Left ventricle myocardium inferior (tissue), 1 donor: Measurements from ENCODE around the gene PTPRCAP. TPM values are rescaled to one million over a fixed set of nuclear protein-coding genes. Genes with fewer than 3 reads are reported as not detected.

ENCODE experiments used
- DNase-seq: peaks from one replicate; pipeline ENCODE4 v3.0.0-alpha.2; 2020
- H3K27ac ChIP-seq: fragments of 200-600 bp; replicated peaks from 2 replicates; pipeline ENCODE4 v1.8.0; 2021
- H3K27me3 ChIP-seq: fragments of 200-600 bp; 2 replicates; pipeline ENCODE4 v1.8.0; 2021; ENCODE audit warnings: low read depth
- H3K36me3 ChIP-seq: fragments of 200-600 bp; 2 replicates; pipeline ENCODE4 v1.8.0; 2021
- H3K4me1 ChIP-seq: fragments of 200-600 bp; 2 replicates; pipeline ENCODE4 v1.8.0; 2021
- H3K4me3 ChIP-seq: fragments of 200-600 bp; 2 replicates; pipeline ENCODE4 v1.8.0; 2021; ENCODE audit warnings: mild to moderate bottlenecking, moderate library complexity
- H3K9me3 ChIP-seq: fragments of 200-600 bp; replicated peaks from 2 replicates; pipeline ENCODE4 v1.8.0; 2021
- intact Hi-C: fragments of 100-400 bp; cut with micrococcal nuclease; formaldehyde crosslinking; loops from one replicate; pipeline ENCODE4 v1.11.0; 2022
- total RNA-seq: library from RNA; stranded (reverse); fragmentation: NEBNext Ultra II Directional; extraction: Animal tissue kit (Norgen Biotek cat#: 25700); gene quantifications from one replicate; pipeline ENCODE4 v1.2.1, GENCODE V29; 2021
- TF ChIP-seq, protein P1 (sequence below): fragments of 200-600 bp; IDR thresholded peaks from 2 replicates; pipeline ENCODE4 v1.8.0; 2021; ENCODE audit warnings: antibody characterized with exemption, mild to moderate bottlenecking, borderline replicate concordance
- donor health status: DM: no; HTN: yes; CAD: no; lungs with severe emphysema.

PTPRCAP gene
- total RNA-seq, 1 donor from 2014 or later, result 0.60 TPM

DNA sequence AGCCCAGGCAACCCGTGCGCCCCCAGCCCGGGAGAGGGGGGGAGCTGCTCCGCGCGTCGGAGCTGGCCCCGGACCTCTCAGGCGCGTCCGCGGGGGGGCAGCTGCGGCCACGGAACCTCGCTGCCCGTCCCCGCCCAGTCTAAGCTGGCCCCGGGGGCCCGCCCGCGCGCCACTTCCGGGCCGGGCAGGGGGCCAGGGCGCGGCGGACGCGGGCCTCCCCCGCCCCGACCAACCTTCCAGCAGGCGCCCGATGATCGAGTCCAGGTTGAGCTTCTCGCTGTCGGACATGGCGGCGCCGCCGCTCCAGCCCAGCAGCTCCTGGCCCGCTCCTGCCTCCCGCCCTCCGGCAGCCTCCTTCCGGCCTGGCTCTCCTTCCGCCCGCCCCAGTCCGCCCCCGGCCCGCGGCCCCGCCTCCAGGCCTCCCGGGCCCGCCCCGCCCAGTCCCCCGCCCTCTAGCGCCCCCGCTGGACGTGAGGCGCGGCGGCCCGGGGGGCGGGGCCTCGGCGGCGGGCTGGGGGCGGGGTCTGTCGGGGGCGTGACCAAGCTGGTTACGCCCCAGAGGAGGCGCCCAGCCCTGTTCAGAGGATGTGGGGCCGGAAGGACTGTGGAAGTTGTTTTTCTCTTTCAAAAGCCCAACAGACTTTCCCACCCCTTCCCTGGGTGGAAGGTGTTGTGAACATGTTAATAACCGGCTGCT is 35.8 kb downstream of the PTPRCAP start, which contains the start of gene PPP1CA:
Gene PPP1CA (minus strand): TSS at position 364 of the 697 bp plus-strand sequence. CDS start 76 bp downstream, at position 288.
- Histone ChIP-seq H3K4me1 (peaks cover 66% of the 10 kb centered on the region), H3K27ac (peak within 1 kb of the TSS; percentile 99), H3K36me3 (peaks cover 37% of the 10 kb centered on the region), H3K27me3 (peaks cover 7% of the 10 kb centered on the region), H3K9me3 (no peaks in the 10 kb centered on the region), H3K4me3 (peak within 1 kb of the TSS; percentile 99)
- DNase-seq, result peak; percentile 92
- intact Hi-C loops, result no loop called here
- TF ChIP-seq, protein P1, sequence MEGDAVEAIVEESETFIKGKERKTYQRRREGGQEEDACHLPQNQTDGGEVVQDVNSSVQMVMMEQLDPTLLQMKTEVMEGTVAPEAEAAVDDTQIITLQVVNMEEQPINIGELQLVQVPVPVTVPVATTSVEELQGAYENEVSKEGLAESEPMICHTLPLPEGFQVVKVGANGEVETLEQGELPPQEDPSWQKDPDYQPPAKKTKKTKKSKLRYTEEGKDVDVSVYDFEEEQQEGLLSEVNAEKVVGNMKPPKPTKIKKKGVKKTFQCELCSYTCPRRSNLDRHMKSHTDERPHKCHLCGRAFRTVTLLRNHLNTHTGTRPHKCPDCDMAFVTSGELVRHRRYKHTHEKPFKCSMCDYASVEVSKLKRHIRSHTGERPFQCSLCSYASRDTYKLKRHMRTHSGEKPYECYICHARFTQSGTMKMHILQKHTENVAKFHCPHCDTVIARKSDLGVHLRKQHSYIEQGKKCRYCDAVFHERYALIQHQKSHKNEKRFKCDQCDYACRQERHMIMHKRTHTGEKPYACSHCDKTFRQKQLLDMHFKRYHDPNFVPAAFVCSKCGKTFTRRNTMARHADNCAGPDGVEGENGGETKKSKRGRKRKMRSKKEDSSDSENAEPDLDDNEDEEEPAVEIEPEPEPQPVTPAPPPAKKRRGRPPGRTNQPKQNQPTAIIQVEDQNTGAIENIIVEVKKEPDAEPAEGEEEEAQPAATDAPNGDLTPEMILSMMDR, result peak; percentile 79

DNA sequence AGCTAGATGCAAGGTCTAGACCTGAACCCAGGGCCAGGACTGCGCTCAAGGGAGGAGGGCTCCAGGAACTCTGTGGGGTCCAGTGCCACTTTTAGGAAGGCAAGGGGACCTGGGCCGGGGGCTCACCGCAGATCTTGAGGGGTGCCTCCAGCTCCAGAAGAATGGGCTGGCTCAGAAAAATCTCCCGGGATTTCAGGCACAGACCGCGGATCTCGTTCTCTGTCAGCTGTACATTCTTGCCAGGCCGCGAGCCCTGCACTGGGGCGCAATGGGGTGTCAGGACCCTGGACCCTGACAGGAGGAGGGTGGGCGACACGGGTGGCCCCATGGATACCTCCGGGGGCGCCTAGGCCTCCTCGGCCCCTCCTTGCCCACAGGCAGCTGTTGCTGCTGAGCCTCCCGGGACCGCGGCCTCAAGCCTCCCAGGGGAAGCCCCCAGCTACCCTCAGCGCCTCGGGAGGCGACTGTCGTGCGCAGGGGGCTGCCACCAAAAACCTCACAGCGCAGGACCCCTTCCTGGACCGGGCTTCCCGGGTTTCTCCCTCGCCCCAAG is 36.5 kb downstream of the PTPRCAP start:
- peak overlapping the region; percentile 99 for H3K4me3 ChIP-seq
- intact Hi-C loops, result no loop called here
- TF ChIP-seq, protein P1, result no peak
- peak overlapping the region; percentile 99 for H3K27ac ChIP-seq
- peaks cover 7% of the 10 kb centered on the region for H3K27me3 ChIP-seq
- H3K36me3 ChIP-seq, result peaks cover 43% of the 10 kb centered on the region
- peaks cover 68% of the 10 kb centered on the region for H3K4me1 ChIP-seq
- no peaks in the 10 kb centered on the region for H3K9me3 ChIP-seq
- no peak for DNase-seq

DNA sequence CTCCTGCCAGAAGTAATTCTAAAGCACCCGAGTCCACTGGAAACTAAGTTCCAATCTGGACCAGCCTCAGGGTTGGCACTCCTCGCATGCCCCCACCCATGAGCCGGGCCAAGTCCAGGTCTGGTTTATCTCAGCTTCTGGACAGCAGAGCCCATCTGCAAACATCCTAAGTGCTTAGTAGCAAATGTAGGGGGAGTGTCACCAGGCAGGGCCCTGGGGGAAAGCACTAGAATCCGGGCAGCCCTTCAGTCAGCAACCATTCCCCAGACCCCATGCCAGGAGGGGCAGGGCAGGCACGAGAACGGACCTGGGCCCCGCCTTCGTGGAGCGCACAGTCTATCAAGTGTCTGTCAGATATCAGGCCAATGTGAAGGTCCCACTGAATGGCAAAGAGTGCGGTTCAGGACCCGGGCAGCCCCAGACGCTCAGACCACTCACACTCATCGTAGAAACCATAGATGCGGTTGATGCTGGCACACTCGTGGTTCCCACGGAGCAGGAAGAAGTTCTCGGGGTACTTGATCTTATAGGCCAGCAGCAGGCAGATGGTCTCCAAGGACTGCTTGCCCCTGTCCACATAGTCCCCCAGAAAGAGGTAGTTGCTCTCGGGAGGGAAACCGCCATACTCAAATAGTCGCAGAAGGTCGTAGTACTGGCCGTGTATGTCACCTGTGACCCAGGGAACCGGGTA is 37.1 kb downstream of the PTPRCAP start:
- TF ChIP-seq, protein P1, result no peak
- Histone ChIP-seq H3K27me3 (peaks cover 6% of the 10 kb centered on the region), H3K4me3 (peak overlapping the region; percentile 99), H3K27ac (peak overlapping the region; percentile 99), H3K4me1 (peaks cover 68% of the 10 kb centered on the region), H3K36me3 (peaks cover 48% of the 10 kb centered on the region), H3K9me3 (no peaks in the 10 kb centered on the region)
- no peak for DNase-seq
- intact Hi-C loops, result no loop called here

DNA sequence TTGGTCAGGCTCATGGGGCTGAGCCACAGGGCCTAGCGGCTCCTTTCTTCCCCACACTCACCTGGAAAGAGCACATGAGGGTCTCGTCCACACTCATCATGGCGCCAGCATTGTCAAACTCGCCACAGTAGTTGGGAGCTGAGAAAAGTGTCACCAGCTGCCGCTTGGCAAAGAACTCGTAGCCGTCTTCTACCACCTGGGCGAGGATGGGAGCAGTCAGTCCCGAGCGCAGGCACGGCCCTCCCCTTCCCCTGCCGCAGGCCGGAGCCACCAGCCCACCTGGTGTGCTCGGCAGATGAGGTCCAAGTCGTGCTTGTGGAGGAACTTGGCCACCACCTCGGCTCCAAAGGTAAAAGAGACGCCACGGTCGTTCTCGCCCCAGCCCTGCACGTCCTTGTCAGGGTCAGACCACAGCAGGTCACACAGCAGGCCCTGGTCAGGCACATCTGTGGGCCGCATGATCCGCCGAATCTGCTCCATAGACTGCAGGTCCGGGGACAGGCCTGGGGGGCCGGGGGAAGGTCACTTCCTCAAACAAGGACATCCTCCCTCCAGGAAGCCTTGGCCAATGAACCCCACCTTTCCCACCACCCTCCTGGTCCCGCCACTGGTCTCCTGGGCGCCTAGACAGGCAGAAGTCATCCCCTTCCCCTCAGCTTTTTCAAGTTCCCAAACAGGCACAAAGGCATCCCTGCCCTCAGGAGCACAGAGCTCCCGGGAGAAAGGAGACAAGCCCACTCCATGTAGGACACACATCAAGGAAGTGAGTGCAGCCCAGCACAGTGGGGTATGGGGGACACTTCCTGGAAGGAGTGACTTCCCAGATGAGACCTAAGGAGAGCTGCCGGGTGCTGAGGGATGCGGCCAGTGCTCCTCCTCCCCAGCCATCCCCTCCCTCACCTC is 38.6 kb downstream of the PTPRCAP start:
- intact Hi-C loops, result loop anchor here (10.0 kb wide), 1 partner anchor 106 kb away; the partner anchor contains the start of genes CDK2AP2 and PITPNM1
- H3K36me3 ChIP-seq, result peaks cover 50% of the 10 kb centered on the region
- DNase-seq, result no peak
- H3K27me3 ChIP-seq, result no peaks in the 10 kb centered on the region
- no peak overlapping the region for H3K27ac ChIP-seq
- TF ChIP-seq, protein P1, result no peak
- H3K4me3 ChIP-seq, result no peak overlapping the region
- peaks cover 68% of the 10 kb centered on the region for H3K4me1 ChIP-seq
- no peaks in the 10 kb centered on the region for H3K9me3 ChIP-seq
